ENCODE measurements around the gene SULT1B1. TPM values are rescaled to one million over a fixed set of nuclear protein-coding genes. Genes with fewer than 3 reads are reported as not detected.

SULT1B1 gene
- total RNA-seq, 3 donors from 2014 or later = 0.88 to 1.6 (median 1.4) TPM

DNA sequence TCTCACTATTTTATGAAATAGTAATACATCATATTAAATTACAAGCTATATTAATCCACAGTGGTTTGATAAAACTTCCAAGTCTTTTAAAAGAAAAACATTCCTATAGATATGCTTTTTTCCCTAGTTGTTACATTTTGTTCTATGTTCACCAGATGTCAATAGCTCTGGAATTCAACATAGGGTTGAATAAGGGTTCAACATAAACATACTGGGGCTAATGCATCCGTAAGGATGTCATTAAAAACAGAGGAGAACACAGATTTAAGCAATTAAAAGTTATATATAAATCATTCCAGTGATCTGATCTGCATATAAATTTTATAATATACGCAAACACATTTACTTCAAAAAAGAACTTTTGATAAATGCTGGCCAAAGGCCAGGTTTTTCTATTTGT lies 32.5 kb downstream of the SULT1B1 start:
- H3K27me3 ChIP-seq = no peaks in the 10 kb centered on the region
- no peak overlapping the region for H3K4me3 ChIP-seq
- no peak overlapping the region for H3K27ac ChIP-seq
- no peaks in the 10 kb centered on the region for H3K36me3 ChIP-seq
- TF ChIP-seq CTCF (IDR thresholded peaks at IDR 0.05) = no peak
- TF ChIP-seq POLR2A (IDR thresholded peaks at IDR 0.05) = no peak
- TF ChIP-seq POLR2AphosphoS5 (IDR thresholded peaks at IDR 0.05) = no peak
- intact Hi-C loops (cut with DNase I; ENCODE audit: low total_unique reads) = no loop called here
- no peak for DNase-seq (ENCODE audit: low spot score in 2 of 2)
- peaks cover 0 to 5% of the 10 kb centered on the region in 2 donors for H3K9me3 ChIP-seq
- no peaks in the 10 kb centered on the region for H3K4me1 ChIP-seq

DNA sequence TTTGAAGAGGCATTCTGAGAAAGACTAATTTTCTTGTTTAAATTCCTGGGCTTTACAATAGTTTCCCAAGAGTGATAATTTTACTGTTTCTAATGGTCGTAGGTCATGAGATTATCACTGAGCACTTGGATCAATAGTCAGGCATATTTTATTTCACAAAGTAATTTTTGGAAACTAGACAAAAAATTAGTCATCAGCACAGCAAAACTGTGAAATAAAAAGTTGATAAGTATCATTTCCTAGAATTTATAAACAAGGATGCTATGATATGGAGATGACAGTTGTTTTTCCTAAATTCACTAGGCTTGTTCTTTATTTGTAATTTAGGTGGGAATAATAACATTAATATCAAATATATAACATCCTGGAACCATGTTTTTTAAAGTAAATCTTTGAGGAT lies 33.0 kb downstream of the SULT1B1 start:
- H3K4me3 ChIP-seq = no peak overlapping the region
- H3K27me3 ChIP-seq = no peaks in the 10 kb centered on the region
- H3K4me1 ChIP-seq = no peaks in the 10 kb centered on the region
- H3K36me3 ChIP-seq = no peaks in the 10 kb centered on the region
- H3K9me3 ChIP-seq = peaks cover 0 to 5% of the 10 kb centered on the region in 2 donors
- H3K27ac ChIP-seq = no peak overlapping the region
- TF ChIP-seq CTCF (IDR thresholded peaks at IDR 0.05) = no peak
- TF ChIP-seq POLR2A (IDR thresholded peaks at IDR 0.05) = no peak
- TF ChIP-seq POLR2AphosphoS5 (IDR thresholded peaks at IDR 0.05) = no peak
- intact Hi-C loops (cut with DNase I; ENCODE audit: low total_unique reads) = no loop called here
- no peak for DNase-seq (ENCODE audit: low spot score in 2 of 2)

DNA sequence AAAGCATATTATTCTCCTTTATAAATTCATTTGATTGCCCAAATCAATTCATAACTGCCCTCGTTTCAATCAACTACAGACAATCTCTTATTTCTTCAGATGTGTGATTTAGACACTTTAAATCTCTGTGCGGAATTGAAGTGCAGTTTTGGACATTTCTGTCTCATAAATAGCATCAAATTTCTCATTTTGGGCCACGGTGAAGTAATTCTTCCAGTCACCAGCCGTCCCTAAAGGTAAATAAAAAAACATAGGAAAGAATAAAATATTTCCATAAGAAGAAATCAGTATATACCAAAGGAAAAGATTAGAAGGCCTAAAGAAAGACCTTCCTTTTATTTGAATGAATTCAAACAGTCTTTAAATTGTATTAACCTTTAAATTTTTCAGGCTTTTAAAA lies 33.4 kb downstream of the SULT1B1 start:
- intact Hi-C loops (cut with DNase I; ENCODE audit: low total_unique reads) = no loop called here
- Histone ChIP-seq H3K9me3 (peaks cover 0 to 5% of the 10 kb centered on the region in 2 donors), H3K4me3 (no peak overlapping the region), H3K27me3 (no peaks in the 10 kb centered on the region), H3K36me3 (no peaks in the 10 kb centered on the region), H3K27ac (peak overlapping the region in 1 of 2 donors; percentile 3), H3K4me1 (no peaks in the 10 kb centered on the region)
- no peak for DNase-seq (ENCODE audit: low spot score in 2 of 2)
- TF ChIP-seq CTCF (IDR thresholded peaks at IDR 0.05) (no peak), POLR2A (IDR thresholded peaks at IDR 0.05) (no peak), POLR2AphosphoS5 (IDR thresholded peaks at IDR 0.05) (no peak)

DNA sequence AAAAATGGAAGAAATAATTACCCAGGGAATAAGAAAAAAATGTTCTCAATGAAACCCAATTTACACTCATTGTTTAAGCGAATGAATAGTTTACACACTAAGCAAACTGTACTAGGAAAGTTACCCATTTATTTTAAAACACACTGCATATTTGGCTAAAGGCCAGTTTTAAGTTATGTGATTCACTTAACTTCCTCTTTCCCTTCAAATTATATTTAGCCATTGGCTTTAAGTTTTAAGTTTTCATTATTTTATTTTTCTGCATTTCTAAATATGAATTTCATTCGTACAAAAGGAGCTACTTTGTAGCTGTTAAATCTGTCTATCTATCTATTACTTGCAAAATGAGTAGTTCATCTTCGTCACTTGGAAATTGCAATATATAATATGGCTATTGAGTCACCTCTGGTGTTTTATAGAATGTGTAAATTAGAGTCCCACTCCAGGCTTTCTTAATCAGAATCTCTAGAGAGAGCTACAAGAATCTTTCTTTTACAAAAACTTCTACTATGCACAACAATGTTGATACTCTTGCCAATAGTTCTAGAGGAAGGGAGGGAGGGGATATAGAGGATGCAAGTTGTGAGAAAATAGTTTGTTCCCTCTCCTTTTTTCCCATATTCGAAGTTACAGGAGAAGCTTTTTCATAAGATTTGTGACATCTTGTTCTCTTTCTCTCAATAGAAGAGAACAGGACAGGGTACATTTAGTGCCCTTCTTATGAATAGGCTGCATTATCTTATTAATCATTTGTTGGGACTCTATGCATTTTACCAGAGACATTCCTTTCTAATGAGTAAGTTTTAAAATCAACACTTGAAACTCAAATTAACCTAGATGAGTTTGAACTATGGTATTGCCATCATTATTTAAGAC lies 41.8 kb downstream of the SULT1B1 start:
- Histone ChIP-seq H3K9me3 (no peaks in the 10 kb centered on the region), H3K36me3 (no peaks in the 10 kb centered on the region), H3K4me1 (no peaks in the 10 kb centered on the region), H3K4me3 (no peak overlapping the region), H3K27ac (no peak overlapping the region), H3K27me3 (no peaks in the 10 kb centered on the region)
- TF ChIP-seq POLR2A (IDR thresholded peaks at IDR 0.05) (no peak), POLR2AphosphoS5 (IDR thresholded peaks at IDR 0.05) (no peak), CTCF (IDR thresholded peaks at IDR 0.05) (no peak)
- no peak for DNase-seq (ENCODE audit: low spot score in 2 of 2)
- intact Hi-C loops (cut with DNase I; ENCODE audit: low total_unique reads) = no loop called here

DNA sequence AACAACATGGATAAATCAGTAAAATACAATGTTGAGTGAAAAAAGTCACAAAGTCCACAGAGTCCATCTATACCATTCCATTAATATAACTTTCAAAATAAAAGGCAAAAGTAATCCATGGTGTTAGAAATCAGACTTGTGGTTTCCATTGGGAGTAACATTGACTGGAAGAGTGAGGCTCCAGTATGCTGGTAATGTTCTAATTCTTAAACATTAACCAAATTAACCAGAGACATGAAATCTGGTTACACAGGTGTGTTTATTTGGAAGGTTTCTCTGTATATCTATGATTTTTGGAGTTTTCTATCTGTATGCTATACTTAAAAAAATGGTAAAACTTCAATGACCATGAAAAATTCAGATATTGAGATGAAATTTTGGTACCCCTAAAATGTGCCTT lies 42.6 kb downstream of the SULT1B1 start:
- intact Hi-C loops (cut with DNase I; ENCODE audit: low total_unique reads) = no loop called here
- no peak for TF ChIP-seq POLR2AphosphoS5 (IDR thresholded peaks at IDR 0.05)
- TF ChIP-seq CTCF (IDR thresholded peaks at IDR 0.05) = no peak
- no peak for TF ChIP-seq POLR2A (IDR thresholded peaks at IDR 0.05)
- no peak overlapping the region for H3K4me3 ChIP-seq
- no peak for DNase-seq (ENCODE audit: low spot score in 2 of 2)
- no peak overlapping the region for H3K27ac ChIP-seq
- no peaks in the 10 kb centered on the region for H3K27me3 ChIP-seq
- no peaks in the 10 kb centered on the region for H3K9me3 ChIP-seq
- H3K36me3 ChIP-seq = no peaks in the 10 kb centered on the region
- no peaks in the 10 kb centered on the region for H3K4me1 ChIP-seq

All from breast epithelium (tissue), 4 donors.